Frontal cortex (tissue), 4 donors: ENCODE data around the gene APBB2. TPM values are rescaled to one million over a fixed set of nuclear protein-coding genes. Genes with fewer than 3 reads are reported as not detected.

Experiments
- DNase-seq, 2 donors: peaks; one replicate each; pipeline ENCODE4 v3.0.0; 2012; ENCODE audit warnings: low spot score in 2 of 2
- FAIRE-seq: peaks from 2 replicates; lab custom pipeline; 2012; peaks lifted over from hg19 to GRCh38; lab: Jason Lieb, UNC
- total RNA-seq: library from RNA; depleted of rRNA; stranded (reverse); fragments of >200 nt; gene quantifications from one replicate; pipeline ENCODE4 v1.2.3, GENCODE V29; 2014
- donor health status: control.
- donor health status: control.
- donor health status: control.

APBB2 gene
- 68.1 TPM for total RNA-seq

DNA sequence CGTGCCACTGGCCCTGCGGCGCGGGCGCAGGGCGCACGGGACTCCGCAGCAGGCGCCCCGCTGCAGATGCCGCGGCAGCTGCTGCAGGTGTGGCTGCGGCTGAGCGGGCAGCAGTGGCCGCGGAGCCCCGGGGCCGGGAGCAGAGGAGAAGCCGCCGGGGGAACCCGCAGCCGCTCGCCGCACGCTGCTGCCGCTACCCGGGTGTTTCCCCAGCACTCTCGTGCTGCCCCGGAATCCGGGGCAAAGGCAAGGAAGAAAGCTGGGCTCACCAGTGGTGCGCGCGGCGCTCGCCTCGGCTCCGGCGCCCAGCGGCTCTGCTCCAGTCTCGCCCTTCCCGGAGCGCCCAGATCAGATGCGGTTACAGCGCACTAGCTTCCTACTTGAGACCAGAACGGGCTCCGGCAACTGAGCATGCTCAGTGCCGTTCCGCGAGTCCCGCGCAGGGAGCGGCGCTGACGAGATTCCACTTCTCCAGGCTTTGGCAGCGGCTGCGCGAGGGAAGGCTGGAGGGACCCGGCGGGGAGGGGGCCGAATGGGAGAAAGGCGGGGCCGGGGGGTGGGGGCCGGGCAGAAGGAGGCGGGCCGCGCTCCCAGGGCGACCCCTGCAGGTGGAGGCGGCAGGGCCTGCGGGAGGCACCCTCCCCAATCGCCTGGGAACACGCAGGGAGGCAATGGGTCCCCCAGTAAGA, at the start of gene APBB2:
APBB2 (minus strand) TSS at position 407 of the 689 bp plus-strand sequence. CDS start 181,288 bp downstream, outside the sequence.
- DNase-seq (peak; percentile 90 to 97), FAIRE-seq (no peak)

DNA sequence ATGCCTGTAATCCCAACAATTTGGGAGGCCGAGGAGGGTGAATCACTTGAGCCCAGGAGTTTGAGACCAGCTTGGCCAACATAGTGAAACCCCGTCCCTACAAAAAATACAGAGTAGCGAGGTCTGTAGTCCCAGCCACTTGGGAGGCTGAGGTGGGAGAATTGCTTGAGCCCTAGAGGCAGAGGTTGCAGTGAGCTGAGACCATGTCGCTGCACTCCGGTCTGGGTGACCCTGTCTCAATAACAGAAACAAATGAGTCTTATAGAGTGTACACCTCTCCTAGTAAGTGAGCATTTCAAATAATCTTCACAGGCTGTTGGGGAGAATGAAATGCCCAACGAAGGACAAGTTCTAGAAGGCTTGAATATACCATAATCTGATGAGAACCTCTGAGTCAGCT, 47.9 kb upstream of the APBB2 start:
- FAIRE-seq, result no peak
- DNase-seq, result no peak

DNA sequence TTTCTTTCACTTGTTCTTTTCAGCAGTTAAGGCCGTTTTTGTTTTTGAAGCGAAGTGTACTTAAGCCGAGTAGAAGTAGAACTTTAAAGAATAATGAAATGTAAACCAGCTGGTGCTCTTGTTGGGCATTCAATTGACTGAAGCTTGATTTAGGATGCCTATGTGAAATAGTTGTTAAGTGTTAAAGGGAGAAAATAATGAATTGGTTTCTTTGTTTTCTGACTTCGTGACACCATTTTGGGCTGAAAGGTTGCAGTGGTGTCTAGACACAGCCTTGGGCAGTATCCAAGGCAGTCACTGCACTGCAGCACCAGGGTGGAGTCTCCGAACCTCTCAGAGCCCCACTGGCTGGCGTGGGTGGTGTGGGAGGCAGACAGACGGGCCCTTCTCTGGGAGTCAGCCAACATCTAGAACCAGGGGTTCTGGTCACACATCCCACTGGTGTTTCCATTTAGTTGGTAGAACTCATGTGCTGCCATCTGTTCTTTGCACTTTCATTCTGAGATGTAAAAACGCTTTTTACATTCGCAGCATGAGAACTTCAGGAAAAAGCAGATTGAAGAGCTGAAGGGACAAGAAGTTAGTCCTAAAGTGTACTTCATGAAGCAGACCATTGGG, 45.9 kb upstream of the APBB2 start:
- no peak for FAIRE-seq

DNA sequence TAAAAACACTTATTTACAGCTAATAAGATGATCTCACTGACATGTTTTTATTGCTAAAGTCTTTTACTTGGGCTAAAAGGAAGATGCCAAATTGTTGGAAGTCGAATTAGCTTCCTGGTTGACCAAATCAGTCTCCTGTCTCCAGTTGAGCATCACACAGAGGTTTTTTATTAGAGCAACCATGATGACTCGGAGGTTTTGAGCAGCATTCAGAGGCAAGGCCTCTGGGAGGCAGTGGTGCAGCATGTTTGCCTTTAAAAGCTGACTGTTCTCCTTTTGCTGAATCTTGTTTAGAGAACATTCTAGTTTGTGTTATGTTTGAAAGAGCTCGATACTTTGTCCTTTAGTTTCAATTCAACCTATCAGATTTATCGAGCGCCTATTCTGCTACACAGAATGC, 44.4 kb upstream of the APBB2 start:
- peak; percentile 68 for FAIRE-seq
- DNase-seq, result peak; percentile 53 to 58

More for the DNA sequence above, 45.9 kb upstream of the APBB2 start:
- DNase-seq, result no peak

DNA sequence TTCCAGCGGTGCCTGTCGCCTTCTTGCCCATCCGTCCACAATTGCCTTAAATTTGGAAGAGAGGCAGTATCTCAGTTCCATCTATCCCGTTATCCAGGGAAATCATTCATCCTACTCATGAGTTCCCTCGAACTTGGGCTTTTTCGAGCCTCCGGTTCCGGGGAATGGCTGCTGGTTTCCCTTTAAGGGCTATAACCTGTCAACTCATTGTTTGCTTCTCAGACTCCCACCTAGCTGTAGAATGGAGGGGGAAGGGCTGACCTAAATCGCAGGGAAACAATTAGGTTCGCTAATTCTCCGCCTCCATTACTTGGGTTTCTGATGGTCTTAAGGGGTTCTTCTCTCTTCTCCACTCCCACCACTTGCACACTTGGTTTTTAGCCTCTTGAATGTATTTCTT, 43.6 kb upstream of the APBB2 start:
- FAIRE-seq (no peak), DNase-seq (no peak)

DNA sequence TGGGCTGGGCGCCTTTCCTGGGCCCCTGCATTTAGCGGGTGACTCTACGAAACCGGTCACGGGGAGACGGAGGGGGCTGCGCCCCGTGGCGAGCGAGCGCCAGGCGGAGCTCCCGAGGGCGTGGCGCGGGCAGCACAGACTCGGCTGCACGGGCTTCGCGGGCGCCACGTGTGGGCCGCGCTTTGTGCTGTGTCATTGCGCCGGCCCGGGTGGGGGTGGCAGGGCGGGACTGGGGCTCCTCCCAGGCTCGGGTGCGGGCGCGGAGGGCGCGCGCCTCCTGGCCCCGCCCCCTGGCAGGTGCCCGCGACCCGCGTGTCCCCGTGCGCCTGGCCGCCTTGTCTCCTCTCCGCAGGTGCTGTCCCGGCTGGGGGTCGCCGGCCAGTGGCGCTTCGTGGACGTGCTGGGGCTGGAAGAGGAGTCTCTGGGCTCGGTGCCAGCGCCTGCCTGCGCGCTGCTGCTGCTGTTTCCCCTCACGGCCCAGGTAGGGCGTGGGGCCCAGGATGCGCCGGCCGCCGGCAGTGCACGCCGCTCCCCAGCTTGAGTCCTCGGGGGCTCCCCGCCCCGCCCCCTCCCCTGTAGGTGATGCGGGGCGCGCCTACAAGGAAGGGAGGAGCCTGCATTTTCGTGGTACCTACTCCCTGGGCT, 43.0 kb upstream of the APBB2 start:
- DNase-seq (peak; percentile 51 to 62), FAIRE-seq (no peak)

DNA sequence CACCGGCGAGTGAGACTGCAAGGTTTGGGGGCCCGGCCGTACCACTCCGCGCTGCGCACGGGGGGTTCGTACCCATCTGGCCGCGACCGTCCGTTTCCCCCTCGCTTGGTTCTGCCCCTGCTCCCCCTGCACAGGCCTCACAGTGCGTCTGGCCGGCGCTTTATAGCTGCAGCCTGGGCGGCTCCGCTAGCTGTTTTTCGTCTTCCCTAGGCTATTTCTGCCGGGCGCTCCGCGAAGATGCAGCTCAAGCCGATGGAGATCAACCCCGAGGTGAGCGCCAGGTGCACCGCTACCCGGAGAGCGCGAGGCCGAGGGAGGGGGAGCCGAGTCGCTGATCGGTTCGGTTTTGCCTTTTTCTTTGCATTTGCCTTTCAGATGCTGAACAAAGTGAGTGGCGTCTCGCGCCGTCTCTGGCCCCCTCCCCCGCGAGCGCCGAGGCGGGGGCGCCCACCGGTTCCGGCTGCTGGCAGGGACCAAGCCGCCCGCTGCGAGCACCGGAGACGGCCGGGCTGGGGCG, 42.5 kb upstream of the APBB2 start, which contains the start of gene UCHL1:
UCHL1 (plus strand) TSS at position 189 of the 517 bp plus-strand sequence; CDS start at position 238, 49 bp downstream.
- DNase-seq (peak; percentile 52 to 56), FAIRE-seq (no peak)

DNA sequence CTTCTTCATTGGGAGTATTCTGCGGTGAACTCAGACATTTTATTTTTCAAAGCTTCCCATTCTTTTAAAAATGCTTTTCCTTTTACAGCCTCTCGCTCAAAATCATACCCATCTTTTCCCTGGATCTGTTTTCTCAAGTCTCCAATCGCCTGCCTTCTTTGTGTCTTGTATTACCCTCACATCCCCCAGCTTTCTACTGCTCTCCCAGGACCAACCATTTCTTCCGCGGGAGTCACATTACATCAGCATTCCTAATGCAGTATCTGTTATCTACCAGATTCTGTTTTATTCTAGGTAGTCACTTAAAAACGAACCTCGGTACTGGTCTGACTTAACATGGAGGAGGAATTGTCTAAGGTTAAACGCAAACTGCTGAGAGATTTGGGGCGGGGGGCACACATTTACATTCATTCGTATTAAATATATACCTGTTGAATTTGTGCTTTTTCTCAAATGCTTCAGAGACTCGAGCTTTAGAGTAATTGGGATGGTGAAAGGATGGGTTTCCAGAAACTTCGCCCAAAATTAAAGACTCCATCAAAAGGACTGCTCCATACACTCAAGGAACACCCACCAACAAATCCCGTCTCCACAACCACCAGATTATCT, 41.9 kb upstream of the APBB2 start:
- FAIRE-seq, result no peak
- DNase-seq, result no peak

DNA sequence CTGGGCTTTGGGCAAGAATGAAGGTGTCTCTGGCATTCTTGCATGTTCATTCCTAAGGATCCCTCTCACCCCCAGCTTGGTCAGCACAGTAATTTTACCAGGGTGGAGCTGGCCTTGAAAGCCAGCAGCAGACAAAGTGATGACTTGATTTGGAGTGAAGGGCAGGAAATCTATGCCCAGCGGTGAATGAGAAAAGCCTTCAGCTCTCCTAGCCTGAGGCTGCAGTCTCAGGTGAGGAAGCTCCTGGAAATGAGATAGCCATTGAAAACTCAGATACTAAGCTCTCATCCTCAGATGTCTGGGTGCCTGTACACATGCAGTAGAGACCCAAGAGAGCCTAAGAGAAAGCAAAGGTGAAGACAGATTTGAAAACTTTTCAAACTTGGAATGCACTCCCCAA, 31.6 kb upstream of the APBB2 start:
- FAIRE-seq (no peak), DNase-seq (no peak)

DNA sequence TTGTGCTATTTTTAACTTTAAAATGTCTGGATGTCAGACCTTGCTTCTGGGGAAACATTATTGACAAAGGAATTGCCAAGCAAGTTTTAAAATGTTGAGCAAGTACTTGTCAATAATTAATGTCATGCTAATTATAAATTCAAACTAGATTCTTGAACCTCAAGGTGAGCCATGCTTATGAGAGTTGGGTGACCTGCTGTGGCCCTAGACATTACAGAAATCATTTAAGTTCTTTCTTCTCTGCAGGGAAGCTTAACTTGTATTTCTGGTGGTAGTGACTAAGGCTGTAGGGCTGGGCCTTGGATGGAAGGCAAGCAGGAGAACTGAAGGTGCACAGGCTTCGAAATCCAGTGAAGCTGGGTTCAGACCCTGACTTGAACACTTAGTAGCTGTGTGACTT, 27.6 kb upstream of the APBB2 start:
- DNase-seq (no peak), FAIRE-seq (no peak)

DNA sequence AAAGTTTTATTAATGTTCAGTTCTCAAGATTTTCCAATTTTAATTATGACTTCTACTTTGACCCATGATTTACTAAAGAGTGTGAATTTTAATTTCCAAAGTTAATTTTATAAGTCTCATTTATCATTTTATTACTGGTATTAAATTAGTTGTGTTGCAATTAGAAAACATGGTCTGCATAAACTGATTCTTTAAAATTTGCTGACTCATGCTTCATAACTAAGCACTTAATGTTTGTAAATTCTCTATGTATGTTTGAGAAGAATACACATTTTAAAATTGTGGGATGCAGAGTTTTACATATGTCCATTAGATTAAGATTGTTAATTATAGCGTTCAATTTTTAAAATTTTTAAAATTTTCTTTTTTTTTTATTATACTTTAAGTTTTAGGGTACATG, 22.2 kb upstream of the APBB2 start:
- FAIRE-seq (peak; percentile 54), DNase-seq (no peak)

DNA sequence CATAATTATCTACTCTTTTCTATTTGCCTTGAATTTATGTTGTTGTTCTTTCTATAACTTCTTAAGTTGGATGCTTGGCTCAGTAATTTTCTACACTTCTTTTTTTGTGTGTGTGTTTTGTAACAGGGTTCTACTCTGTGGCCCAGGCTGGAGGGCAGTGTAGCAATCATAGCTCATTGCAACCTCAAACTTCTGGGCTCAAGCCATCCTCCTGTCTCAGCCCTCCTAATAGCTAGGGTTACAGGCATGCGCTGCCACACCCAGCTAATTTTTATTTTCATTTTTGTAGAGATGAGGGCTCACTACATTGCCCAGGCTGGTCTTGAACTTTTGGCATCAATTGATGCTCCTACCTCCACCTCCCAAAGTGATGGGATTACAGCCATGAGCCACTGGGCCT, 21.7 kb upstream of the APBB2 start:
- no peak for FAIRE-seq
- no peak for DNase-seq

DNA sequence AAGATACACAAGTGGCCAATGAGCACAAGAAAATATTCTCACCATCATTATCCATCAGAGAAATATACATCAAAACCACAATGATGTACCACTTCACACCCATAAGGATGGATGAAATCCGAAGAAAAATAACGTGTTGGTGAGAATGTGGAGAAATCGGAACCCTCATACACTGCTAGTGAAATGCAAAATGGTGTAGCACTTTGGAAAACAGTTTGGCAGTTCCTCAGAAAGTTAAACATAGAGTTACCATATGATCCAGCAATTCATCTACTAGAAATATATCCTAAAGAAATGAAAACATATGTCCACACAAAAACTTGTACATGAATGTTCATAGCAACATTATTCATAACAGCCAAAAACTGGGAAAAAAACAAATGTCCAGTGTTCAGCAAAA, 18.5 kb upstream of the APBB2 start:
- FAIRE-seq, result no peak
- no peak for DNase-seq

DNA sequence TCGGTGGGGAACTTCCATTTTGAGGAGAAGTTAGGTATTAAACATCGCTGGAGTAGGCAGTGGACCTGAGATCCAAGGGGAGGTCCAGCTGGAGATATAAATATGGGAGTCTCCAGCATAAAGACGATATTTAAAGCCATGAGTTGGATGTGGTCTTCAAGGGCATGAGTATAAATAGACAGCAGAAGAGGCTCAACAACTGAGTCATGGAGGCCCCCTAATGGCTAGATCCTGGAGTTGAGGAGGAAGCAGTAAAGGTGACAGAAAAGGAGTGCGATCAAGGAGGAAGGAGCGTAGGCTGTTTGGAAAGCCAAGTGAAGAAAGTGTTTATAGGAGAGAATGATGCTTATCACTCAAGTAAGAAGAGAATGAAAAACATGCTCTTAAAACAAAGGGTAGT, 18.1 kb upstream of the APBB2 start:
- DNase-seq (no peak), FAIRE-seq (no peak)

DNA sequence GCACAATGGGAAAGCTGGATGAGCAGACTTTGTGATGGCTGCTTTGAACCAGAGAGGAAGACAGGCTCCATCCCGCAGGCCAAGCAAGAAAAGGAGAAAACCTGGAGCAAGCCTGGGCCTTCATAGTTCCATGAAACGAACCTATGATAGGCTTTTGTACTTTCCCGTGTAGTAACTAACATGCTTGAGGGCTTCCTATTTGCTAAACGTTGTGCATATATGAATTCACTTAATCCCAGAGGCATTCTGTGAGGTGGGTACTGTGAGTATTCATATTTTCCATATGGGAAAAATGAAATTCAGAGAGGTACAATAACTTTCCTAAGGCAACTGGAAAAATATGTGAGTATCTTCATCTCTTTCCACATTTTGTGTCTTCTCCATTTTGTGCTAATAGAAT, 13.6 kb upstream of the APBB2 start:
- FAIRE-seq (no peak), DNase-seq (no peak)

DNA sequence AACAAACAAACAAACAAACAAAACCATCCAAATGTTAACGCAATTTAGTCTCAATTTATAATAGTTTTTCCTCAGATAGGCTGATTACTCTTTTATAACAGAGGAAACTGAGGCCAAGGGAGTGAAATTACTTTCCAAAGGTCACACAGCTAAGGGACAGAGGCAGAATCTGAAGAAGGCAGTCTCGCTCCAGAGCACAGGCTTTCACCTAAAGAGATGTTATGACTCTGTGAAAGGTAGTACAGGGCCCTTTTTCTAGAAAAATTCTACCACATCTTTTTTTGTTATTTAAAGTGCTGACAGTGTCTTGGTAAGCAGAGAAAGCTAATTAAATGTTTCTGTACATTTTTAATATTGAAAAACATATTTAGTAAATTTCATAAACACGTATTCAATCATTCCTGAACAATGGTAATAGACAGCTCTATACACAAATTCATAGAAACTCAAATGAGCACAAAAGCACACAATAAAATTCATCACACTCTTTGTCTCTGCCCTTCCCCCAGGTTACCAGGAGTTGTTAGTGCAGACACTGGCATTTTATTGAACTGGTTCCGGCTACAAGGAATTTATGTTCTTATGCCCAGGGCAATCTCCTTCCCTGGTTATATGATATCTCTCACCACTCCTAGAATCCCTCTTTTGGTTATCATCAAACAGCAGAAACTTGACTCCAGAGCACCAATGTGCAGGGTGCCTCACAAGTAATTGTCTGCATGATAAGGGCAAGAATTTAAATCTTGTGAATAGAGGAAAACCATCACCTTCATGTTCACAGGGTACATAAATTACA, 7.7 kb upstream of the APBB2 start:
- DNase-seq (no peak), FAIRE-seq (no peak)

DNA sequence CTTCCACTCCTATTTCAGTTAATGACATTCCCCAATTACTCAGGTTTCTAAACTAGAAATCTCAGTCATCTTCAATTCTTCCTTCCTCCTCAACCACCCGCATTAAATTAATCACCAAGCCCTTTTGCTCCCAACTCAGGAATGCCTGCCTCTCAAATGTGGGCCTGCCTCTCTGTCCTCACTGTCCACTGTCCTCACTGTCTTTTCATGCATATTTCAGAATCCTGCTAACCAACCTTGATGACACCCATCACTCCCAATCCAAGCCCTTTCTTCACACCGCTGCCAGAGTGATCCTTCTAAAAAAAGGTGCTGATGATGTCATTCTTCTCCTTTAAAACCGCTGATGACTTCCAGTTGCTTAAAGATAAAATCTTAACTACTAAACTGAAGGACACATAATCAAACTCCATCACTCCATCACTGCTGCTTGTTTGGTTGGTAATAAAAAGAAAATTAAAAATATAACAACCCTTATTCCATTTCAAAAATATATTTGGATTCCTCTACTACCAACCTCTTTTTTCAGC, 5.1 kb upstream of the APBB2 start:
- no peak for DNase-seq
- FAIRE-seq, result no peak

DNA sequence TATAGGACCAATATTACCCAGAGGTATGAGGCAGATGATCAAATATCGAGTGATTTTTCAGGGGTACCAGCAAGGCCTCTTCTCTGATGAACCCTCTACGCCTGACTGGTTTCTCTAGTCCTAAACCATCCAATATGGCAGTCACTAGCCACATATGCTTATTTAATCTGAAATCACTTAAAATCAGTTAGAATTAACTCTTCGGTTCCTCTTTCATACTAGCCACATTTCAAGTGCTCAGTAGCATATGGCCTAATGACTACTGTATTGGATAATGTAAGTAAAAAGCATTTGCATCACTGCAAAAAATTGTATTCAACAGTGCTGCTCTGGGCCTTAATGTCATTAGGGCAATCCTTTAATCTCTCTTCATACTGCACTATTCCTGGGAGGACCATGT, 4.4 kb upstream of the APBB2 start:
- FAIRE-seq (no peak), DNase-seq (no peak)

DNA sequence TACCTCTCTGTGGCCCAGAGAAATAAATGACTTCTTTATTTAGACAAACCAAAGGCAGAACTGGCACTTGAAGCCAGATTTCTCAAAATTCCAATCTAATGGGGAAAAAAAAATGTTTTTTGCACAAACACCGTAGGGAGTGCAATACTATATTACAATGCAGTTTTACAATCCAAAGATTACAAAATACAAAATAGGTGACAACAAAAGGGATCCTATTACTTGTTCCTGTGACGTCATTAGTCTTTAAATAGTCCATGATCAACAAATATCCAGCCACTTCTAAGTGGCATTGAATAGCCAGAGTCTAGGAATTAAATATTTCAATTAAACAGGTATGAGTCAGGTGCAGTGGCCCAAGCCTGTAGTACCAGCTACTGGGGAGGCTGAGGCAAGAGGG, 3.0 kb upstream of the APBB2 start:
- DNase-seq, result no peak
- no peak for FAIRE-seq

DNA sequence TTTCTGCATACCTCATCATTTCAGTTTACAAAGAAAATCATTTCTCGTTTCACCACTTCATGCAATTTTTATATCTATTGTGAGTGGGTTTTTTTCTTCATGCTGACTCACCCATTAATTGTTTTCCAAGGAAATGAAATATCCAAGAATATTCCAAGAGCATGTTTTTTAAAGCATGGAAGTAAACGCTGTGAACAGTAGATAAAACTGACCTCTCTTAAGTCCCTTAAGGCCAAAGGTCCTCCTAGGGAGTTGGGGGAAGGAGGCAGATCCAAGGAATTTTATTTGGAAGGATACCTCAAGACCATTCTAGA, 2.6 kb upstream of the APBB2 start:
- no peak for FAIRE-seq
- no peak for DNase-seq
